H1 (cell line): ENCODE results near the gene TDRD5. TPM values are rescaled to one million over a fixed set of nuclear protein-coding genes. Genes with fewer than 3 reads are reported as not detected.

Experiments
- CTCF ChIA-PET: fragments of 300-600 bp; sonication (Branson Sonifier 250); formaldehyde crosslinking; loops from one replicate; lab custom pipeline; 2021; ENCODE audit not compliant: partially characterized antibody; lab: Charles Lee
- POLR2A ChIA-PET: fragments of 300-600 bp; sonication (Branson Sonifier 250); formaldehyde crosslinking; loops from one replicate; lab custom pipeline; 2021; ENCODE audit warnings: inconsistent platforms; ENCODE audit not compliant: partially characterized antibody; lab: Charles Lee
- DNase-seq, 2 experiments: peaks; one replicate each; pipeline versions ENCODE4 v3.0.0 to v3.0.0-alpha.2; 2010 to 2022; ENCODE audit warnings: low spot score in 2 of 2, low read depth in 1 of 2, mixed read lengths in 1 of 2
- FAIRE-seq: peaks from 2 replicates; lab custom pipeline; 2011; peaks lifted over from hg19 to GRCh38; lab: Jason Lieb, UNC
- H2AFZ ChIP-seq: 2 replicates; pipeline ENCODE4 v1.8.1; 2012; ENCODE audit warnings: low read length, inconsistent platforms
- H2AK5ac ChIP-seq: 2 replicates; pipeline ENCODE4 v1.6.1; 2013; ENCODE audit warnings: low read depth, low read length
- H2BK120ac ChIP-seq: replicated peaks from 2 replicates; pipeline ENCODE3; 2013; ENCODE audit warnings: low read depth, low read length, inconsistent platforms
- H2BK12ac ChIP-seq: 2 replicates; pipeline ENCODE4 v1.6.1; 2013; ENCODE audit warnings: low read depth, low read length
- H2BK15ac ChIP-seq: 2 replicates; pipeline ENCODE4 v1.6.1; 2013; ENCODE audit warnings: low read length
- H2BK20ac ChIP-seq: 2 replicates; pipeline ENCODE4 v1.6.1; 2013; ENCODE audit warnings: low read length
- H2BK5ac ChIP-seq: 2 replicates; pipeline ENCODE4 v1.6.1; 2013; ENCODE audit warnings: low read depth, low read length
- H3K14ac ChIP-seq: 2 replicates; pipeline ENCODE4 v1.6.1; 2013; ENCODE audit warnings: inconsistent platforms; ENCODE audit not compliant: insufficient read length
- H3K18ac ChIP-seq: 2 replicates; pipeline ENCODE4 v1.6.1; 2013; ENCODE audit warnings: low read length; ENCODE audit errors: extremely low read depth
- H3K23ac ChIP-seq: 2 replicates; pipeline ENCODE4 v1.6.1; 2013; ENCODE audit warnings: inconsistent platforms; ENCODE audit not compliant: insufficient read length
- H3K23me2 ChIP-seq: 2 replicates; pipeline ENCODE4 v1.6.1; 2013; ENCODE audit warnings: low read depth, low read length
- H3K27ac ChIP-seq: 2 replicates; pipeline ENCODE4 v1.6.1; 2011; ENCODE audit warnings: low read depth, low read length, inconsistent platforms
- H3K27me3 ChIP-seq, 4 experiments: replicated peaks in 1 of 4; 1 replicate in 1 of 4; 2 replicates in 3 of 4; pipeline versions ENCODE4 v1.6.1 to v1.8.1; 2011 to 2013; ENCODE audit warnings: low read length in 3 of 4, mild to moderate bottlenecking in 3 of 4, inconsistent platforms in 2 of 4, mixed read lengths in 2 of 4, moderate library complexity in 1 of 4; ENCODE audit not compliant: control insufficient read depth in 3 of 4, insufficient read depth in 3 of 4; ENCODE audit errors: extremely low read depth in 1 of 4
- H3K36me3 ChIP-seq, 4 experiments: 2 replicates each; pipeline versions ENCODE4 v1.6.1 to v1.8.1; 2011 to 2013; ENCODE audit warnings: mild to moderate bottlenecking in 4 of 4, low read length in 3 of 4, moderate library complexity in 2 of 4, control low read depth in 1 of 4, inconsistent platforms in 1 of 4; ENCODE audit not compliant: insufficient read depth in 4 of 4, control insufficient read depth in 2 of 4
- H3K4ac ChIP-seq: replicated peaks from 2 replicates; pipeline ENCODE3; 2013; ENCODE audit warnings: low read length, low read depth, mixed read lengths, inconsistent platforms; ENCODE audit not compliant: insufficient read length
- H3K4me1 ChIP-seq, 4 experiments: replicated peaks in 1 of 4; 1 replicate in 1 of 4; 2 replicates in 3 of 4; pipeline versions ENCODE4 v1.6.1 to v1.8.1; 2011 to 2013; ENCODE audit warnings: low read length in 3 of 4, inconsistent platforms in 2 of 4, mixed read lengths in 1 of 4; ENCODE audit not compliant: insufficient read depth in 4 of 4, control insufficient read depth in 3 of 4
- H3K4me2 ChIP-seq, 2 experiments: 2 replicates each; pipeline versions ENCODE4 v1.6.1 to v1.8.1; 2011 to 2013; ENCODE audit warnings: low read depth in 2 of 2, low read length in 2 of 2, control low read depth in 1 of 2, inconsistent platforms in 1 of 2, mild to moderate bottlenecking in 1 of 2; ENCODE audit not compliant: insufficient read depth in 1 of 2
- H3K4me3 ChIP-seq, 4 experiments: fragments of 200-600, 300-600 bp in 1 of 4; sonication (generic), shearing (Covaris generic), sonication (Bioruptor Twin) in 1 of 4; 2 replicates each; pipeline versions ENCODE4 v1.5.1 to v1.8.1; 2011 to 2016; ENCODE audit warnings: low read length in 4 of 4, low read depth in 3 of 4, control low read depth in 2 of 4, inconsistent platforms in 2 of 4, mild to moderate bottlenecking in 2 of 4, mixed read lengths in 1 of 4, moderate library complexity in 1 of 4; ENCODE audit not compliant: insufficient read depth in 2 of 4; ENCODE audit errors: extremely low read depth in 1 of 4
- H3K56ac ChIP-seq: replicated peaks from 2 replicates; pipeline ENCODE3; 2013; ENCODE audit warnings: low read depth, mild to moderate bottlenecking, mixed read lengths, low read length, inconsistent platforms; ENCODE audit not compliant: insufficient read length
- H3K79me1 ChIP-seq: 2 replicates; pipeline ENCODE4 v1.6.1; 2013; ENCODE audit warnings: low read depth, low read length, control low read depth
- H3K79me2 ChIP-seq, 2 experiments: 2 replicates each; pipeline versions ENCODE4 v1.6.1 to v1.8.1; 2012 to 2013; ENCODE audit warnings: low read length in 2 of 2, mild to moderate bottlenecking in 2 of 2, inconsistent platforms in 1 of 2; ENCODE audit not compliant: insufficient read depth in 2 of 2, control insufficient read depth in 1 of 2
- H3K9ac ChIP-seq, 4 experiments: replicated peaks in 1 of 4; 1 replicate in 1 of 4; 2 replicates in 3 of 4; pipeline versions ENCODE4 v1.6.1 to v1.8.1; 2011 to 2013; ENCODE audit warnings: low read depth in 3 of 4, low read length in 3 of 4, control low read depth in 2 of 4, mild to moderate bottlenecking in 2 of 4, moderate library complexity in 2 of 4, inconsistent platforms in 1 of 4; ENCODE audit errors: extremely low read depth in 1 of 4
- H3K9me3 ChIP-seq, 2 experiments: 2 replicates each; pipeline versions ENCODE4 v1.6.1 to v1.8.1; 2012 to 2013; ENCODE audit warnings: mild to moderate bottlenecking in 2 of 2, moderate library complexity in 2 of 2, control low read depth in 1 of 2, inconsistent platforms in 1 of 2, low read depth in 1 of 2, low read length in 1 of 2, mixed read lengths in 1 of 2; ENCODE audit not compliant: insufficient read depth in 2 of 2
- H4K20me1 ChIP-seq, 2 experiments: replicated peaks in 1 of 2; 2 replicates each; pipeline versions ENCODE3 to v1.8.1; 2011 to 2013; ENCODE audit warnings: inconsistent platforms in 2 of 2, low read length in 2 of 2, mild to moderate bottlenecking in 1 of 2; ENCODE audit not compliant: insufficient read depth in 2 of 2, control insufficient read depth in 1 of 2
- H4K5ac ChIP-seq: 2 replicates; pipeline ENCODE4 v1.6.1; 2013; ENCODE audit warnings: low read length, low read depth, mixed read lengths, inconsistent platforms; ENCODE audit not compliant: insufficient read length
- H4K8ac ChIP-seq: 2 replicates; pipeline ENCODE4 v1.8.0; 2013; ENCODE audit warnings: mild to moderate bottlenecking, moderate library complexity, low read length, inconsistent platforms; ENCODE audit not compliant: insufficient read depth; ENCODE audit errors: extremely low read depth
- H4K91ac ChIP-seq: replicated peaks from 2 replicates; pipeline ENCODE3; 2013; ENCODE audit warnings: low read length, mixed read lengths, inconsistent platforms; ENCODE audit not compliant: insufficient read length
- ATF2 ChIP-seq: IDR thresholded peaks from 2 replicates; pipeline ENCODE4 v1.6.1; 2012; ENCODE audit warnings: low read length, inconsistent platforms
- CREB1 ChIP-seq: IDR thresholded peaks from 2 replicates; pipeline ENCODE4 v1.6.1; 2012; ENCODE audit warnings: inconsistent platforms
- MAX ChIP-seq: IDR thresholded peaks from 2 replicates; pipeline ENCODE4 v1.6.1; 2012; ENCODE audit warnings: inconsistent platforms
- WGBS, 2 experiments: shearing (Covaris generic) in 1 of 2; methylation state at CpG; one replicate each; pipeline versions ENCODE4 v1.1.6 to v1.1.7; 2013 to 2015; ENCODE audit warnings: low lambda C conversion rate in 2 of 2, mixed read lengths in 2 of 2, inconsistent platforms in 1 of 2, low coverage in 1 of 2, missing lambda C conversion rate in 1 of 2; ENCODE audit not compliant: insufficient replicate concordance in 2 of 2, insufficient coverage in 1 of 2, insufficient read length in 1 of 2; ENCODE audit errors: extremely low coverage in 1 of 2, missing lambda C conversion rate in 1 of 2; 5-methylcytosine and 5-hydroxymethylcytosine counted together
- polyA plus RNA-seq, 7 experiments: library from polyadenylated mRNA; depleted of rRNA in 3 of 7; stranded (reverse) in 5 of 7; unstranded in 2 of 7; fragments of >200 nt in 5 of 7; fragments of 200-250 nt in 2 of 7; gene quantifications; 1 replicate in 5 of 7; 2 replicates in 1 of 7; 4 replicates in 1 of 7; pipeline versions ENCODE4 v1.2.1 to v1.2.3, GENCODE V29; 2011 to 2013; ENCODE audit warnings: missing spikeins in 2 of 7, mixed read lengths in 2 of 7
- total RNA-seq: library from RNA; stranded (reverse); fragmentation: NEBNext Ultra II Directional; extraction: Animal tissue kit (Norgen Biotek cat#: 25700); gene quantifications from 2 replicates; pipeline ENCODE4 v1.2.1, GENCODE V29; 2021

The TDRD5 gene
- total and polyA plus RNA-seq, 2 of the 8 experiments (the other 6 are each of a cell fraction or from before 2014, with no cell fraction given), result 0.53 to 1.4 TPM

GRCh38 chr1:179731643-179732042 lies 140.0 kb downstream of the TDRD5 start:
- ChIA-PET POLR2A (no interaction called here), CTCF (interaction anchor here (0.8 to 8.3 kb wide), 4 partner anchors 25 to 83 kb away, joined by 3 to 52 read pairs (median 12); no protein-coding TSS in a partner anchor)
- Histone ChIP-seq H4K91ac (no peak overlapping the region), H3K4me3 (no peak overlapping the region), H3K9me3 (no peaks in the 10 kb centered on the region), H3K9ac (no peak overlapping the region), H3K23ac (no peak overlapping the region), H4K8ac (no peak overlapping the region), H3K27ac (no peak overlapping the region), H3K79me2 (no peaks in the 10 kb centered on the region), H2BK120ac (no peak overlapping the region), H3K4ac (no peak overlapping the region), H4K20me1 (no peaks in the 10 kb centered on the region), H3K27me3 (peaks cover 0 to 1% (median 0%) of the 10 kb centered on the region in 4 experiments; a peak in 1 of 7 replicates), H4K5ac (no peak overlapping the region), H3K14ac (no peak overlapping the region), H3K79me1 (no peaks in the 10 kb centered on the region), H3K36me3 (no peaks in the 10 kb centered on the region), H3K18ac (no peak overlapping the region), H3K4me1 (no peaks in the 10 kb centered on the region), H2BK15ac (no peak overlapping the region), H2AFZ (no peak overlapping the region), H2BK20ac (no peak overlapping the region), H2AK5ac (no peak overlapping the region), H3K23me2 (no peaks in the 10 kb centered on the region), H3K56ac (no peak overlapping the region), H2BK5ac (no peak overlapping the region), H2BK12ac (no peak overlapping the region), H3K4me2 (no peak overlapping the region)
- no peak for DNase-seq
- TF ChIP-seq ATF2 (no peak), MAX (no peak), CREB1 (no peak)
- no peak for FAIRE-seq
- WGBS, 2 experiments, result 85% methylated on average over 4 of the region's 4 CpGs; no CpG with 5 or more reads in 1 of the 2 experiments
